Measurements from ENCODE around the gene CCT4. TPM values are rescaled to one million over a fixed set of nuclear protein-coding genes. Genes with fewer than 3 reads are reported as not detected.

Gene CCT4
- total and polyA plus RNA-seq, 10 donors = 45.0 to 104 (median 83.1) TPM

DNA sequence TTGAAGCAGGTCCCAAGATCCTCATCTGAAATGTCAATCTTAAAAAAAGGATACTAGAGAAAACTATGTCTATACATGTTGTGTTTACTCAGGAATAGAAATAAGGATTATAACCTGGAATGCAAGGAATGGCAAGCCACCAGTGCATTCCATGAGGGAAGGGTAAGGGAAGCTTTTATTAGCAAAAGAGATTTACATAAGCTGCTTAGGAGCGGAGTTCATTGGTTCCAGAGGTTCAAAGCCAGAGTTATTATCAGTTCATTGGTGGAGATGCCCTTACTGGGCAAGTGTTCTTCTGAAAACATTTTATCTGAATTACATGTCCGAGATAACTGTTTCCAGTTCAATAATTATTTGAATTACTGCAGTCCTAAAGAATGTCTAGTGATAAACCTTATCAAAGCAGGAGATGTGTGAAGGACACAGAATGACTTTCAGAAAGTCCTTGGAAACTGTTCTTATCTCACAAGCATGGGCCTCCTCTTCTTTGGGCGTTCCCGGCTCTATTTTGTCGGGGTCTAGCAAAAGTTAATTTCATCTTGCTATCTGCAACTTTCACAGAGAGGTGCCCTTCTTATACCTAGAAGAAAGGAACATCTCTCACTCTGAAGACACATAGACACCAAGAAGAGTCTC is 40.5 kb upstream of the CCT4 start:
- H3K9me3 ChIP-seq = peaks cover 0 to 16% (median 7%) of the 10 kb centered on the region in 8 donors
- H3K4me3 ChIP-seq = no peak overlapping the region
- intact Hi-C loops (cut with DNase I; ENCODE audit: low total_unique reads) = no loop called here
- DNase-seq = no peak
- peaks cover 0 to 40% (median 0%) of the 10 kb centered on the region in 6 donors for H3K36me3 ChIP-seq
- H3K4me1 ChIP-seq = no peaks in the 10 kb centered on the region
- no peaks in the 10 kb centered on the region for H3K27me3 ChIP-seq (replicated peaks in 1 of 7)
- 73 to 81% (median 79%) methylated on average over 5 of the region's 5 CpGs for WGBS, 5 donors
- no peak for TF ChIP-seq POLR2AphosphoS5 (IDR thresholded peaks at IDR 0.05)
- TF ChIP-seq POLR2A (IDR thresholded peaks at IDR 0.05) = no peak
- TF ChIP-seq, protein P1, sequence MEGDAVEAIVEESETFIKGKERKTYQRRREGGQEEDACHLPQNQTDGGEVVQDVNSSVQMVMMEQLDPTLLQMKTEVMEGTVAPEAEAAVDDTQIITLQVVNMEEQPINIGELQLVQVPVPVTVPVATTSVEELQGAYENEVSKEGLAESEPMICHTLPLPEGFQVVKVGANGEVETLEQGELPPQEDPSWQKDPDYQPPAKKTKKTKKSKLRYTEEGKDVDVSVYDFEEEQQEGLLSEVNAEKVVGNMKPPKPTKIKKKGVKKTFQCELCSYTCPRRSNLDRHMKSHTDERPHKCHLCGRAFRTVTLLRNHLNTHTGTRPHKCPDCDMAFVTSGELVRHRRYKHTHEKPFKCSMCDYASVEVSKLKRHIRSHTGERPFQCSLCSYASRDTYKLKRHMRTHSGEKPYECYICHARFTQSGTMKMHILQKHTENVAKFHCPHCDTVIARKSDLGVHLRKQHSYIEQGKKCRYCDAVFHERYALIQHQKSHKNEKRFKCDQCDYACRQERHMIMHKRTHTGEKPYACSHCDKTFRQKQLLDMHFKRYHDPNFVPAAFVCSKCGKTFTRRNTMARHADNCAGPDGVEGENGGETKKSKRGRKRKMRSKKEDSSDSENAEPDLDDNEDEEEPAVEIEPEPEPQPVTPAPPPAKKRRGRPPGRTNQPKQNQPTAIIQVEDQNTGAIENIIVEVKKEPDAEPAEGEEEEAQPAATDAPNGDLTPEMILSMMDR (IDR thresholded peaks at IDR 0.05 in 8 of 11, conservative IDR thresholded peaks at IDR 0.05 in 3 of 11) = no peak
- H3K27ac ChIP-seq = no peak overlapping the region

DNA sequence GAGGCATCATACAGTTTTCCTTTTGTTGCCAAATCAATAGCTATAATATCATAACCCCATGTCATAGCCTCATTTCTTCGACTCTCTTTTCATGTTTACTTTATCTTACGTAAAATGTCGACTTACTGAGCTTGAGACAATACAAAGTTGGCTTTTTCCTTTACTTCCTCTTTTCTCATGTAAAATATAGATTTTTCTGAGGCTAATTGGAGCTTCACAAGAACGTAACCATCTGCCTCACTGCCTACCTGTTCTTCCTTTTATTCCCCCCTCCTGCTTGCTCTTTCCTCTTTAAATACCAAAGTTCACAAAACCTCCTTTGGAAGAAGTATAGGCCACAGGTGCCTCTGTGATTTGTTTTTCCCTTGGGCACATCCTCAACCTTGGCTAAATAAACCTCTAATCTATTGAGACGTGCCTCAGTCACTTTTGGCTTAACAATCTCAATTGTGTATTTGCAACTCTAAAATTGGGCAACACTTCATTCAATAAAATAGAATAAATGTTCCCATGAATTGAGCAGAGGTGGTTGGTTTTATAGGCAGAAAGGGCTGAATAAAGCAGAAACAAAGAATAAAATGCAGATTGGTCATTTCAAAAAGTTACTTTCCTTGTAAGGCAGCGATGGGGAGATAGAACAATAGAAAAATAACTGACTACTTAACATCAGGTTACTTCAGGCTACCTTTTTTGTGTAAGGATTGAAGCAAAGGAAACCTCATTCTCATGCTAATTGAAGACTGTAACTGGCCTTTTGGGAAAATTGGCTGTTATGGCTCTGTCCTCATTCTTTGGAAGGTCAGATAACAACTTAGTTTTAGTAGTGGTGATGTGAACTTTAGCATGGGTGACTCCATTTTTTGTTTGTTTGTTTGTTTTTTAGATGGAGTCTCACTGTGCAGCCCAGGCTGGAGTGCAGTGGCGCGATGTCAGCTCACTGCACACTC is 38.3 kb upstream of the CCT4 start:
- TF ChIP-seq POLR2AphosphoS5 (IDR thresholded peaks at IDR 0.05) (no peak), POLR2A (IDR thresholded peaks at IDR 0.05) (no peak)
- TF ChIP-seq, protein P1 (IDR thresholded peaks at IDR 0.05 in 8 of 11, conservative IDR thresholded peaks at IDR 0.05 in 3 of 11) = no peak
- Histone ChIP-seq H3K9me3 (peaks cover 0 to under 1% (median 0%) of the 10 kb centered on the region in 8 donors), H3K4me3 (no peak overlapping the region), H3K36me3 (peaks cover 0 to 28% (median 0%) of the 10 kb centered on the region in 6 donors), H3K27me3 (replicated peaks in 1 of 7) (no peaks in the 10 kb centered on the region), H3K4me1 (no peaks in the 10 kb centered on the region), H3K27ac (no peak overlapping the region)
- DNase-seq = no peak
- intact Hi-C loops (cut with DNase I; ENCODE audit: low total_unique reads) = no loop called here
- 66 to 79% (median 76%) methylated on average over 8 of the region's 8 CpGs for WGBS, 5 donors

DNA sequence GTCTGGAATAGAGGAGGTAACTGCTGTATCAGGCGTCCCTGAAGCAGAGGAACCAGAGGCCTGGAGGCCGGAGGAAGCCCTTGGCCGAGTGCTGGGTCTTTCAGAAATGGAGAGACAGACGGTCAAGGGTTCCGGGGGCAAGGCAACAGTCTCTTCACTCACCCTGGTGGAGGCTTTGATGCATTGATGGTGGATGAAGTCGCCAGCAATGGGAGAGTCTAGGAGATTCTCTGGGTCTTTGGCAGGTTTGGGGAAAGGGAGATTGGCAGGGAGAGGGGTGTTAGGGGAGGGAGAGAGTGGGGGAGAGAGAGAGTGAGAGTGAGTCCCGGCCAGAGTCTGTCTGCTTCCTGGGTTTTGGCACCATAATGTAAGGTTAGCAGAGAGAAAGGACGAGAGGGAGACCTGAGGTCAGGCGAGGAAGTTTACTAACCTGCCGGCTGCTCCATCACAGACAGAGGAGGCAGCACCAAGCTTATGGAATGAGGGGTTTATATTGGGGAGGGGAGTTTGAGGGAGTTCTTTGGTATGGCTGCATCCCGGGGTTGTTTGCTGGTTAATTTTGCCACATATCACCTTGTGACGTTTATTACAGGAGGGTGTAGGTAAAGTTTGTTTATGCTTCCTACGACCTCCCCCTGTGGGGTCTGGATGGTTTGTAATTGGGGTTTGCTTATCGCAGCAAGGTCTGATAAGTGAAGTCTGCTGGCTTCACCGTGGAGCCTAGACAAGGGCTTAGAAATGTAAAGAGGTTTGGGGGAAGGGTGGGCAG is 36.6 kb upstream of the CCT4 start:
- intact Hi-C loops (cut with DNase I; ENCODE audit: low total_unique reads) = no loop called here
- WGBS, 5 donors = 87 to 92% (median 91%) methylated on average over 15 of the region's 15 CpGs

More for the DNA sequence above, 36.6 kb upstream of the CCT4 start:
- no peak for DNase-seq
- Histone ChIP-seq H3K9me3 (no peaks in the 10 kb centered on the region), H3K4me3 (no peak overlapping the region), H3K4me1 (no peaks in the 10 kb centered on the region), H3K27ac (no peak overlapping the region), H3K27me3 (replicated peaks in 1 of 7) (no peaks in the 10 kb centered on the region), H3K36me3 (peaks cover 0 to 35% (median 0%) of the 10 kb centered on the region in 6 donors)
- TF ChIP-seq POLR2AphosphoS5 (IDR thresholded peaks at IDR 0.05) = no peak
- TF ChIP-seq, protein P1 (IDR thresholded peaks at IDR 0.05 in 8 of 11, conservative IDR thresholded peaks at IDR 0.05 in 3 of 11) = no peak
- no peak for TF ChIP-seq POLR2A (IDR thresholded peaks at IDR 0.05)

Data from spleen (tissue), 11 donors.